Fibroblast of villous mesenchyme (primary cell): Measurements from ENCODE around the gene APBB2. TPM values are rescaled to one million over a fixed set of nuclear protein-coding genes. Genes with fewer than 3 reads are reported as not detected.

Experiments
- DNase-seq: peaks from one replicate; pipeline ENCODE4 v3.0.0-alpha.2; 2010; ENCODE audit warnings: low read depth
- H3K4me3 ChIP-seq: 2 replicates; pipeline ENCODE4 v1.5.1; 2011; ENCODE audit warnings: low read depth, mild to moderate bottlenecking, low read length
- CTCF ChIP-seq: IDR thresholded peaks from 2 replicates; pipeline ENCODE4 v1.5.1; 2012; ENCODE audit warnings: low read depth, mild to moderate bottlenecking, low read length; ENCODE audit not compliant: insufficient read depth
- total RNA-seq: library from RNA; depleted of rRNA; stranded (reverse); fragments of >200 nt; gene quantifications from 2 replicates; pipeline ENCODE4 v1.2.3, GENCODE V29; 2012

APBB2 gene
- total RNA-seq, 1 donor: 133 TPM

DNA sequence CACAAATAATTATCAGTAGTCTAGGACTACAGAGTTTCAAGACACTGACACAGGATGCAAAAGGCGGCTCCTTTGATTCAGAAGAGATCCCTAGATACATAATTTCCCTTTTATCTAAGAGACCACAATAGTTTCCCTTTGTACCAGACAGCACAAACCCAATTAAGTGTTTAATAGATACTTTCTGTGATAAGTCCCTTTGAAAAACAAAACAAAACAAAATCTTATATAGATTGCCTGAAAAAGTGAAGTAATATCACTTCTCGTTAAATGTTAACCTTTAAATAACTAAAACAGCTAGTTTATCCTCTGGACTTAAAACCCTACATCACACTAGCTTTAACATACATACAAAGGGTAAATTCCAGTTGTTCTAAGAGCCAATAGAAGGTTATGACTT, 49.9 kb downstream of the APBB2 start:
- H3K4me3 ChIP-seq: no peak overlapping the region
- no peak for DNase-seq
- TF ChIP-seq CTCF: no peak

DNA sequence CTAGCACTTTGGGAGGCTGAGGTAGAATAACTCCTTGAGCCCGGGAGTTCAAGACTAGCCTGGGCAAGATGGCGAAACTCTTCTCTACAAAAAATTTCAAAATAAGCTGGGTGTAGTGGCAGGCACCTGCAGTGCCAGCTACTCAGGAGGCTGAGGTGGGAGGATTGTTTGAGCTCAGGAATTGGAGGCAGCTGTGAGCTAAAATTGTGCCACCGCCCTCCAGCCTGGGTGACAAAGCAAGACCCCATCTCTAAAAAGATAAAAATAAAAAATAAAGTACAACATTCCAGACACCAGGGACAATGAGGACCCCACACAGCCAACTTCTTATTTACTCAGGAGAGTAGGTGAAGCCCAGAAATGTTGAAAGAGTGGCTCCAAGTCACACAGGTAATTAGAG, 53.0 kb downstream of the APBB2 start:
- DNase-seq: no peak
- no peak for TF ChIP-seq CTCF
- no peak overlapping the region for H3K4me3 ChIP-seq

GRCh38 chr4:41160856-41161255, 53.5 kb downstream of the APBB2 start:
- no peak overlapping the region for H3K4me3 ChIP-seq
- TF ChIP-seq CTCF: no peak

DNA sequence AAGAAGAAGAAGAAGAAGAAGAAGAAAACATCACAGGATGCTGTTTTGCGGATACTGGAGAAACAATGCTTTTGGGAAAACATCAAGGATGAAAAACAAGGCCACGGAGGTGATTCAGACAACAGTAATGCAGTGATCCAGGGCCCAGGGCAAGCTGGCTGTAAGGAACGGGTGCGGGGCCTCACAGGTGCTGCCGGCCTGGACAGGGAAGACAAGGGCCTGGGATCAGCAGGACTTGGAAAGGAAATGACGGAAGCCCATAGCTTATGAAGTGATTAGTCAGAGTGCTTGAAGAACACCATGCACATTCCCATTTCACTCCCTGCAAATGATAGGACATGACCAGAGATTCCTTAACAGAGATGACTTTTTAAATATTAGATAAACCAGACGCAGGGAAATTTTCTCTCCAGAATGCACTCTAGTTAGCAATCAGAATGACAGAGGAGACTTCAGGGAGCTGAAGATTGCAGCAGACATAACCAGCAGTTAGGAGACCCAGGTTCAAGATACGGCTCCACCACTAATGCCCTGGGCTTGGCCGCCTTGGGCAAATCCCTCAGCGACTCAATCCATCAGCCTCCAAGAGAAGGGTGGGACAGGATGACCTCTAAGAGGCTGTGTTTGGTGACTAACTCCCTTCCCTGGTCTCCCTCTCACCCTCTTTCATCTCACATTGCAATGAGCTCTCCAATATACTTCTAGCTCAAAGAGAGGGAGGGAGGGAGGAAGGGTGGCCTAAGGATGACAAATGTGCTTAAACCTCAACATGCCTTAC, 54.1 kb downstream of the APBB2 start:
- no peak for TF ChIP-seq CTCF
- H3K4me3 ChIP-seq: no peak overlapping the region
- DNase-seq: peak; percentile 98

More at GRCh38 chr4:41160856-41161255, 53.5 kb downstream of the APBB2 start:
- peak; percentile 58 for DNase-seq

DNA sequence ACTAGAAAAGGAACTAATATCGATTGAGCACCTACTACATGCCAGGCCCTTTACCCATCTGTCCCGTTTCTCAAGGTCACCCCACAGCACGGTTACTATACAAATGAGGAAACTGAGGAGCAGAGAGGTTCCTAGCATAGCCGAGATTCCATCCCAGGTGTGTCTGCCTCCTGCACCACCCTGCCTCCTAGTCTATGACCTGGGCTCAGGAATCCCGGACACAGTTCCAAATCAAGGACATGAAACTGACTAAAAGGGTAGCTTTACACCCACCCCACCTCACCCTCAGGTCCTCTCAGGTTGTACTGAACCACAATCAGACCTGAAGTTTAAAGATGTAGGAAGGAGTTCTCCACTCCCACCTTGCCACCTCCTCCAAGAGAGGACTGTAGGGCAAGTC, 55.6 kb downstream of the APBB2 start:
- H3K4me3 ChIP-seq: no peak overlapping the region
- no peak for DNase-seq
- no peak for TF ChIP-seq CTCF

DNA sequence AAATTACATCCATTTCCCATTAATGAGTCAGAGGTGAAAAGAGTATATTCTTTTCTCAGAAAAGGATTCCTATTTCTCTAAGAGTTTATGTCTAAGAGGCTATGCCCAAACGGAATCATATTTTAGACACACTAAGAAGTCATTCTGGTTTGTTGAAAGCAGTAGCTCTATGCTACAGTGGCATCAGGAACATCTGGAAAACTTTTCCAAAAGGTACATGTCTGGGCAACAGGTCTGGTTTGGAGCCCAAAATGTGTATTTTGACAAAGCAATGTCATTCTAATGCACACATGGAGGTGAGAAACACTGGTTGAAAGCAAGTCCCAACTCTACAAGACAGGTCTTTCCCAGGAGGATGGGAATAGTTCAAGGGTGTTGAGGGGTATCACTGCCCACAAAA, 56.1 kb downstream of the APBB2 start:
- no peak for TF ChIP-seq CTCF
- no peak for DNase-seq

DNA sequence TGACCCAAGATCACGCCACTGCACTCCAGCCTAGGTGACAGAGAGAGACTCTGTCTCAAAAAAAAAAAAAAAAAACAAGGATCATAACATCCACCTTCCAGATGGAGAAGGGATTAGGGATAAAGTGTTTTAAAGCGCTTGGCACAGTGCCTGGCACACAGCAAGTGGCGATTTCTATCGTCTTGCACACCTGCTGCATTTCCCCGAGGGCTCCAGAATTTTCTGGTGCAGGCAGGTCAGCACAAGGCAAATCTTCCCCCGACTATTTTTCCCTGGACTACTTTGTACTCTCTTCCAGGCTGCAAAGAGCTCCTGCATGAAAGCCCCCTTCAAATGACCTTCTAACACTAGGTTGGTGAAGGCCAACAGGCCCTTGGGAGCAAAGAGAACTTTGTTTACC, 57.3 kb downstream of the APBB2 start:
- no peak for DNase-seq
- no peak overlapping the region for H3K4me3 ChIP-seq
- no peak for TF ChIP-seq CTCF

More for the DNA sequence above, 56.1 kb downstream of the APBB2 start:
- no peak overlapping the region for H3K4me3 ChIP-seq
